Activated CD4-positive, CD25-positive, alpha-beta regulatory T cell treated with anti-CD3 and anti-CD28 coated beads, Interleukin-2, amount 50 U/mL, for 72 hours (primary cell): ENCODE measurements around the gene SALL4.
"Not testable (repeated sequence)": the region's sequence is repeated elsewhere in the genome, so short reads cannot be mapped to it uniquely, and the experiment has no call there.

Experiments
- DNase-seq: peaks from one replicate; pipeline ENCODE4 v3.0.0; 2021

SALL4 gene

DNA sequence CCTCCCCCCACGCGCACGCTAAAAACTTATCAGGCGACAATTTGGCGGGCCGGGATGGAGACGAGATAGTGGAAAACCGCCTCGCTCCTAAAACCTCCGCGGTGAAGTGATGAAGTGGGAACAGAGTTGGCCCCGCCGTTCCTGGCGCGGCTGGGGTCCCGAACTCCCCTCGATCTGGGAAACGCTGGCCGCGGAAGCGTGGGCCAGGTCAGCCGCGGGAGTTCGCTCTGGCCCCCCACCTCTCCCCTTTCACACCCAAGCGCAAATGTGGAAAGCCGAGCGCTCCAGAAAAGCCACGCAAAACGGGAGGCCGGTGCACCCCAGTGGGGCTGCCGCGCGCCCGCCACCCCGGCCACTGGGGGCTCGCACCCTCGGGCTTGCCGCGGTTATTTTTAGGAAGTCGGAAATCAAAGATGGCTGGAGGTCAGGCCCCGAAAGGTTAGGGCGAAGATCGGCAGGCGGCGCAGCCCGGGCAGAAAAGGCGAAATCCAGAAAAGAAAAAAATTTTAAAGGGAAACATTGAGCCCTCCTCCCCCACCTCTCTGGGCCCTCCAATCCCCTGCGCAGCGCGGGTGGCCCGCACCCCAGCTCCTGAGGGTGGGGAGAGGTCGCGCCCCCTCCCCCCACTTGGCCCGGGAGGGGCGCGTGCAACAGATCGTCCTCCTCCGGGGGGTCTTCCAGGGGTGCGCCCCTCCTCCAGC, 1.0 kb downstream of the SALL4 start:
- no peak for DNase-seq

DNA sequence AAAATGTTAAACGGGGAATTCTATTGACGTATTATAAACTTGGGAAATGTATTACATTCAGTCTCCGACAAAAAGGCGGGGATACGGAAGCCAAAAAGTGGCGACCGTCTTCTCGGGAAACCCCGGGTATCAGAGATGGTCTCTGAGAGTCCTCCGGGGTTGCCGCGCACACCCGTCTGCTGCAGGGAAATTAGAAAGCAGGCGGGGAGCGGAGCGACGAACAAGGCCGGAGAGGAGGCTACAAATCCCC, 1.5 kb downstream of the SALL4 start:
- DNase-seq: no peak

DNA sequence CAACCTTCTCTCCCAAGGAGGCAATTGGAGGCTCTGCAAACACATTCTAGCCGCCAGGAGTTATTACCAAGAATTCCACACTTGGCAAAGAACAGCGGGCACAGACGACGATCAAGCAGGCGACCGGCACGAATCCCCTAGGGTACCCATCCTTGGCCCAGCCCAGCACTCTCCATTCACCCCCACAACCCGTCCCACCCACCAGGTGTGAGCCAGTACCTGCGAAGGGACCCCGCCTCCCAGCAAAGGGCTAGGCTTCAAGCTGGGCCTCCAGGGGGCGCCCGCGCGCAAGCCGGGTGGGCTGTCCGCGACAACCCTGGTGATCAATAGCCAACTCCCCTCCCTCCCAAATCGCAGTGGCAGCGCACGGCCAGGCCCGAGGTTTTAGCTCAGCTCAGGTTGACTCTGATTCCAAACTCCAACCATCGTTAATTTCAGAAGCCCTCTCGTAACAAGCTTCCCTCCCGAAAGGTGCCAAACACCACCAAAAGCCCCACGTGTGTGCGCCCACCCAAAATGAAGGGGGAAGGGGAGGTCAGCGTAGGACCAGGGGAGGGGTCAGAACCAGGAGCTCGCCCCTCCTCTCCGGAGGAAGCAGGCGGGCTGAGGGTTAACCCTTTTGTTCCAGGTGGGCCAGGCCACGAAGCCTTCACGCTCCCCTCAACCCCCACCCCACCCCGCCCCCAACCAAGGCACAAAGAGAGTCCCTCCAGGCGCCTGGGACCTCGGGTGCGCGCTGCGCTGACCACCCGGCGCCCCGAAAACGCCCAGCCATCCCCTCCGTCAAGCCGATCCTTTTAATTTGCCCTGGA, 2.1 kb downstream of the SALL4 start:
- peak; percentile 62 for DNase-seq

DNA sequence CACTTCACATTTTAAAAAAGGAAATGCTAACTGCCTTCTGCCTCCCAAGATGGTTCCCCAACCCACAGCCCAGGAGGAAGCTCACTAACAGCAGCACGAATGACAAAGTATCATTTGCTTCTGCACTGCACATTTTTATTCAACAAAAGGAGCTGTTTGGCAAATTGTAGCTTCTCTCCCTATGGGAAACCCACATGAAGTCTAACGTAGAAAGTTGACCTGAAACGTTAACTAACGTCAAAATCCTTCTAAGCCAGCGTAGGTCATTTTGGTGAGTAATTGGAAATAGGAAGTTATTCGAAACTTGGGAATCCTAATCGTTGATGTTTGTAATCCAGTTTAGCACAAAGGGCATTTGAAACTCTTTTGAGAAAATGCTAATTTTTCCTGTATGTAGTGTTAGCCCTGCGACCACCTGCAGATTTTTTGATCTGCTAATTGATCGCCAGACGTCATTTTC, 2.9 kb downstream of the SALL4 start:
- DNase-seq: no peak

DNA sequence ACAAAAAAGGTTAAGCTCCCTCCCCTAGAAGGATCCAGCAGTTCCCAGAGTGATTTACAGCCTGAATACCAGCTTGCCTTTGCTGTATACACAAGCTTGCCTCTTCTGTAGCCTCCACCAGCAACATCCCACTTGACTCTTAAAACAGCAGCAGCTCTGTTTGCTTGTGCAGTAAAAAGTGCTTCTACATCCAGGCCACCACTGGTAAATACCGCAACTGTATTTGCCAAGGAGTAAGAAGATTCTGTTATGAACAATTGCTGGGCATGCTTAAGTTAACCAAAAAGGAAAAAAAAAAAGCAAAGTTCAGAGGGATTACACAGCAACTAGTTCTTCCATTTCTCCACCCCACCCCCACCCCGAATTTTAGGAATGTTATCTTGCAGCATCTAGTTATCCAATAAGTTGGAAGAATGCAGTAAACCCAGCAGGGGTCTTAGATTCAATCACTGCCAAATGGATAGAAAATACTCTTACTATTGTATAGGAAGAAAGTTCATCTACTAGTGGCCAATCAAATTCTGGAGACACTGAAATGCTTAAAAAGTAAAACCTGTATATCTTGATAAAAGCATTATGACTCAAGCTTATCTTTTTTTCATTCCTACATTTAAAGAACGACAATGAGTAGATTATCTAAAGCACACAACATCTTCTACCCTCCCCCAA, 4.8 kb downstream of the SALL4 start:
- no peak for DNase-seq

DNA sequence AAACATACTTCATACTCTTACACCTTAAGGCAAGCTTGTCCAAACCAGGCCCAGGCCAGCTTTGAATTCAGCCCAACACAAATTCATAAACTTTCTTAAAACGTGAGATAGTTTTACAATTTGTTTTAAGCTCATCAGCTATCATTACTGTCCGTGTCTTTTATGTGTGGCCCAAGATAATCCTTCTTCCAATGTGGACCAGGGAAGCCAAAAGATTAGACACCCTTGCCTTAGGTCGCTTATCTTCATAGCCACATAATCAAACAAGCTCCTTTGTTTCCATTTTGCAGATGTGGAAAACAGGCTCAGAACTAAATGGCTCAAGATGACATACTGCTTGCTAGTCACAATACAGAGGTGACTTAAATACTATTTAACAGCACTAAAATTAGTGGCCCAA, 6.0 kb downstream of the SALL4 start:
- DNase-seq: no peak

DNA sequence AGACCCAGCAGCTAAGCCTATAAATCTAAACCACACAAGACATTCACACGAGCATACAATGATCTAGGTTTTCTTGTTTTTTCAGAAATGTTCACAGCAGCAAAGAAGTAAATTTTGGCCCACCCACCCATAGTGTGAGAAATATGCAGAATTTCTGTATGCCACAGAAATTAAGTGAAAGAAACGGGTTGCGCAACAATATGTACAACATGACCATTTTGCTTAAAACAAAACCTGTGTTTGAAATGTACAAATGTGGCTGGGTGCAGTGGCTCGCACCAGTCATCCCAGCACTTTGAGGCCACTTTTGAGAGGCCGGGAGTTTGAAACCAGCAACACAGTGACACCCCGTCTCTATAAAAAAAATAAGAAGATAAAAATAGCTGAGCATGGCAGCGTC, 9.4 kb downstream of the SALL4 start:
- no peak for DNase-seq

DNA sequence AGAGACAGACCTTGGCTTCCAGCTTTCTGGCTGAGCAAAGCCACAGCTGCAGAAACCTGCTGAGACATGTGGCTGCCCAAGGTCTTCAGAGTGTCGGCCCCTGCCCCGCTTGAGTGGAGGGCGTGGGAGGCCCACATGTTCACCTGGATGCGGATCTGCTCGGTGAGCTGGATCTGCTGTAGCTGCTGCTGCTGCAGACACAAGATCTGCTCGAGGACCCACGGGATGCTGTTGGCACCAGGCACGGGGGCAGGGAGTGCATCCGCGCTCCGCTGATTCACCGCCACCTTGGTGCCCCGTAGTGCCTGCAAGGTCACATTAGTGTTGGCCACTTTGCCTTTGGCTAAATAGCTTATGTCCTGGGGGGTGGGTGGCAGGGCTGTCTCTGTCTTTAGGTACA, 10.7 kb downstream of the SALL4 start:
- DNase-seq: no peak

DNA sequence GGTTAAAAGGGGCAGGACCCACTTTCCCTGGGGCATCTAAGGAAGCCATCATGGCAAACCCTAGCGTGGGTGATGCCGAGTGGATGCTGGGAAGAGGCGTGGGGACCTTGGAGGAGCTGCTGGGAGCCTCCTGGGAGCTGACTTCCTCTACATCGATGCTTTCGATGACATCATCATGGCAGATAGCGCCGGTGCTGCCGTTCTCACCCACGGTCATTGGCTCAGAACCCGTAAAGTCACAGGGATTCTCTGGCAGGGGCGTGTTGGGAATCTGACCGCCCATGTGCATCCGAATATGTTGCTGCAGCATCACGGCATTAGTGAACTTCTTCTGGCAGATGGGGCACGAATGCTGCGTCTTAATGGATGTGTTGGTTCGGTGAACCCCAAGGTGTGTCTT, 12.1 kb downstream of the SALL4 start:
- DNase-seq: no peak

DNA sequence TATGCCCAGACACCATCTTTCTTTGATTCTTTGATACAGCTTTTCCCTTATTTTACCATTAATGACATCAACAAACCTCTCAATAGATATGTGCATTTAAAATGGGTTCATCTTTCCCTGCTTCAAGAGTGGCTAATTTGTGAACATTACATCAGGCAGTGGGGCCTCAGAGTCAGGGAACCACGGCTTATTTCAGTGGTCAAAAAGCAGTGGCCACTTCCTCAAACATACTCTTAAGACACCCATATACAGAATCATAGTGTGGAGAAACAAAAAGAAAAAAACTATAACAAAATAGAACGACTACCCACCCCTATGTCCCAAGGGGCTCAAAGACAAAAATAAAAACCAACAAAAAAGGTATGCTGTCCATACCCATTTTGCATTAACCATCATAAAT, 12.9 kb downstream of the SALL4 start:
- no peak for DNase-seq

DNA sequence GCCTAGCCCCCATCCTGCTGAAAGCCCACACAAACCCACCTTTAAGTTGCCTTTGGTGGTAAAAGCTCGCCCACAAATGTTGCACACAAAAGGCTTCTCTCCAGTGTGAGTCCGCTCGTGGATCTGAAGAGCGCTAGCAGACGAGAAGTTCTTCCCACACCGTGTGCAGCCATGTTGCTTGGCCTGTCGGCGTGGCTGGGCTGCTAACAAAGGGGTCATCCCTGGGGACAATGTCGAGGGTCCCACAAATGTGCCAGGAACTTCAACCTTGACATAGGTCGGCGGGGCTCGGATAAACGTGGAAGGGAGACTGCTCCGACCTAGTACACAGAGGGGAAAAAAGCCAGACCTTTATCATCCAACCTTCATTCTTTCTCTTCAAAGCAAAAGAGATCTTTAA, 13.5 kb downstream of the SALL4 start:
- no peak for DNase-seq

DNA sequence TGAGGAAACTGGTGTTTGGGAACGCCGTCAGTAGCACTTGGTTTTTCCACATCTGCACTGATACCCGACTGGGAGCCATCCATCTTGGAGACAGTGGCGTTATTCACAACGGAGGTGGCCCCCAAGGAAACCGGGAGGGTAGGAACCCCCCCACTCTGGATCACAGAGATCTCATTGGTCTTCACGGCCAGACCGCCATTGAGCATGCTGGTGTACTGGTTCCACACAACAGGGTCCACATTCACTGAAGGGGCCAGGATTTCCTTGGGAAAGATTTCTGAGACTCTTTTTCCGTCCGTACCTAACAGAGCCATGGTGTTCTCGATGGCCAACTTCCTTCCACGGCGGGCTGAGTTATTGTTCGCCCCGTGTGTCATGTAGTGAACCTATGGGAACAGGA, 18.0 kb downstream of the SALL4 start:
- no peak for DNase-seq

DNA sequence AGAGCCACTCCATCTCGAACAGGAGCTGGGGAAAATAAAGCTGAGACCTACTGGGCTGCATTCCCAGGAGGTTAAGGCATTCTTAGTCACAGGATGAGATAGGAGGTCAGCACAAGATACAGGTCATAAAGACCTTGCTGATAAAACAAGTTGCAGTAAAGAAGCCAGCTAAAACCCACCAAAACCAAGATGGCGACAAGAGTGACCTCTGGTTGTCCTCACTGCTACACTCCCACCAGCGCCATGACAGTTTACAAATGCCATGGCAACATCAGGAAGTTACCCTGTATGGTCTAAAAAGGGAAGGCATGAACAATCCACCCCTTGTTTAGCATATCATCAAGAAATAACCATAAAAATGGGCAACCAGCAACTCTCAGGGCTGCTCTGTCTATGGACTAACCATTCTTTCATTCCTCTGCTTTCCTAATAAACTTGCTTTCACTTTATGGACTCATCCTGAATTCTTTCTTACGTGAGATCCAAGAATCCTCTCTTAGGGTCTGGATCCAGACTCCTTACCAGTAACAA, 24.0 kb downstream of the SALL4 start:
- DNase-seq: not testable (repeated sequence)

DNA sequence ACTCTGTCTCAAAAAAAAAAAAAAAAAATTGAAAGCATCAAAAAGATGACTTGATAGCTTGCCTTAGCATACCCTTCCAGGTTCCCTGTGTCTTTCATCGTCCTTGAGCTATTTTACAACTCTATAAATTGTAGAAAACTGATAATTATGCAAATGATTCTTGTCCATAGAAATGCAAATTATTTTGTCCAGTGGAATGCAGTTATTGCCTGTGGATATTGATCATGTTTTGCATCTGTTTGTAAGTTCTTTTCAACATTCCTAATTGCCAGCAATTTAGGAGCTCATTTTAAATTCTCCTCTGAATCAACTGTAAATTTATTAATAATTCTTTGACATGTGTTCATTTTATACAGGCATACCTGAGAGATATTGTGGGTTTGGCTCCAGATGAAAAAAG, 27.1 kb downstream of the SALL4 start:
- no peak for DNase-seq

DNA sequence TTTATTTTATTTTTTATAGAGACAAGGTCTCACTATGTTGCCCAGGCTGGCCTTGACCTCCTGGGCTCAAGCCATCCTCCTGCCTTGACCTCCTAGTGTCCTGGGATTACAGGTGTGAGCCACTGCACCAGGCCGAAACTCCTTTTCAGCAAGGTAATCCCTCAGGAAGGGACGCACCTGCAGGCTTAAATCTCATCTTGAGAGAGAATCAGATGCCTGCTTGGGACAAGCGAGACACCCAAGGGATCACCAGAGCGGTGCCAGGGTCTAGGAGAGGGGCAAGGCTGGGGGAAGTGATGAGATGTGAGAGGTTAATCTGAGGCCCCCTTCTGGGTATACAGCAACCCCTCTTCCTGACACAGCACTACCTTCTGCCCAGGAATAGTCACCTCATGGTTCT, 30.1 kb downstream of the SALL4 start:
- no peak for DNase-seq

DNA sequence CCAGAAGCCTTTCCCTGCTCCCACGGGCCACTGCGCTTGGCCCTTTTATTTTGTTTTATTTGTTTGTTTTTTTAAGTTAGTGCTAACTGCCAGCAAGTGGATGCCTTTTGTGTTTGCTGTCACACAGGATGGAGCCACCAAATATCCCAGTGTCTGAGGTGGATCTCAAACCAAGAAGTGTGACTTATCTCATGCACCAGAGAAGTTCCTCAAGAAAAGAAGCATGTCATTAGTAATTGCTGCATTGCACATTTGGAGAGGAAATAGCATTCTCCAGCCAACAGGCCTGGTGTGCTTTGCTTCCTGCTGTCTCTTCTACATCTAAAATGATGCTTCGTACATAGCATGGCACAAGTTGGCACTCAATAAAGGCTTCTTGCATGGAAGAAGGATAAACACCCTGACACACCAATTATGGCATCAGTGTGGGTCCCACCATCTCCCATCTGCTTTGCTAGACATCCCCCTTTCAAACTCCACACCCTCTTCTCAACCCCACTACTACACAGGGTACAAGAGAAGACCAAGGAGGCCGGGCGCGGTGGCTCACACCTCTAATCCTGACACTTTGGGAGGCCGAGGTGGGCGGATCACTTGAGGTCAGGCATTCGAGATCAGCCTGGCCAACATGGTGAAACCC, 32.2 kb downstream of the SALL4 start:
- no peak for DNase-seq

DNA sequence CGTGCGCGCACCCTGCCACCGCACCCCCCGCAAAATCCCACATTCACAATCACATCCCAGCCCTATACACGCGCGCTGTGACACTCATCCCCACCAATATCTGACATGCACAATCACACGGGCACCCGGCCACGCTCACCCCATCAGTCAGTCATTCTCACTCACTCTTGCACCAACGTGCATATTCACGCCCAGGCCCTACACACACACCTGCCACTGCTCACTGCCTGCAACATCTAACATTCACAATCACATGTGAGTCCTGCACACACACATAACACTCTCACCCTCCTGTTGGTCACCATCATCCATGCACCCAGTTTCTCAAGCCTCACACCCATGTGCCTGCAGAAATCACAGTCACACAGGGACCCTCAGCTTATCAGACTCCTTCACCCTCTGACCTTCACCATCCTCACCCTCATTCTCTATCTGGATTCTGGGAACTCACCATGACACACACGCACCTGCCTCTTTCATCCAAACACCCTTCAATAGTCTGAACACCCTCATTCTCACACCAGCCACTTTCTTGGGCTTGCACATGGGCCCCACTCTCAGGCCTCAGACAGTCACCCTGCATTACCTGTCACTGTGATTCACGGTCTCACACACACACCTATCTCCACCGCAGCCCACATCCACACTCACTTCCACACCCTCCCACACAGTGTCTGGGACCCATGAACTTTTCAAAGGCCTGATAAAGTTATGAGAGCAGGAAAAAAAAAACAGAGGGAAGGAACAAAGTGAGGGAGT, 33.4 kb downstream of the SALL4 start:
- DNase-seq: no peak

DNA sequence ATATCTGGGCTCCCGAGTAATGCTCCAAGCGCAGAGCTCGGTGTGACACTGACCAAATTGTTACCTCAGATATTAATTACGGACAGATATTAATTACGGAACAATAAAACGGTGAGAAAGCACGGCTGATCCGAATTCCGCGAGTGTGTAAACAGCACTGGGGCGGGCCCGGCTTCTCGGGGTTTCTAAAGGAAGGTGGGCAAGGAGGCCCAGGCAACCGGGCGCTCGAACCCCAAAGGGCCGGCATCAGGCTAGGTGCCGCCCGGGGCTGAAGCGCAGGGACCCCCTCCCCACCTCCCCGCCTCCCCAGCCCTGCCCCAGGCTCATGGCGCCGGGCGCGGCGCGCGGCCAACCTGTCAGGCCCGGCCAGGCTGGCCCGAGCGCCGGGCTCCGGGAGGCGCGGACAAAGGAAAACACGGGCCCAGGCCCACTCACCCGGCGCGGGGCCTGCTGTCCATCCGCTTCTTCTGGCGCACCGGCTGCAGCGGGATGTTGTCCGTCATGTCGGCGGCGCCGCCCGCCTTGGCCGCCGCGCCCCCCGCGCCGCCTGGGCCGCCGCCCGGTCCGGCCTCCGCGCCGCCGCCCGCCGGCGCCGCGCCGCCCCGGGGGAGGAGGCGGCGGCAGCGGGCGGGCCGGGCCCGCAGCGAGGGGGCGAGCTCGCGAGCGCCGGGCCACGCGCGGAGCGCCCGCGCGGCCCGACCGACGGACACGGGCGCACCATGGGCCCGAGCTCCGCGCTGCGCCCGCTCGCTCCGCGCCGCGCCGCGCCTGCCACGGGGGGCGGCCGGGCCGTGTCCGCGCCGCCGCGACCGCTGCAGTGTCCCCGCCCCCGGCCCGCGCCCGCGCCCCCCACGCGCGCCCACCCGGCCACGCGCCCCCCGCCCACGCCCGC, 34.2 kb downstream of the SALL4 start, which contains the start of gene ATP9A:
Gene ATP9A (minus strand): TSS at position 524 of the 892 bp plus-strand sequence. CDS start 21 bp downstream, at position 503.
- no peak for DNase-seq

DNA sequence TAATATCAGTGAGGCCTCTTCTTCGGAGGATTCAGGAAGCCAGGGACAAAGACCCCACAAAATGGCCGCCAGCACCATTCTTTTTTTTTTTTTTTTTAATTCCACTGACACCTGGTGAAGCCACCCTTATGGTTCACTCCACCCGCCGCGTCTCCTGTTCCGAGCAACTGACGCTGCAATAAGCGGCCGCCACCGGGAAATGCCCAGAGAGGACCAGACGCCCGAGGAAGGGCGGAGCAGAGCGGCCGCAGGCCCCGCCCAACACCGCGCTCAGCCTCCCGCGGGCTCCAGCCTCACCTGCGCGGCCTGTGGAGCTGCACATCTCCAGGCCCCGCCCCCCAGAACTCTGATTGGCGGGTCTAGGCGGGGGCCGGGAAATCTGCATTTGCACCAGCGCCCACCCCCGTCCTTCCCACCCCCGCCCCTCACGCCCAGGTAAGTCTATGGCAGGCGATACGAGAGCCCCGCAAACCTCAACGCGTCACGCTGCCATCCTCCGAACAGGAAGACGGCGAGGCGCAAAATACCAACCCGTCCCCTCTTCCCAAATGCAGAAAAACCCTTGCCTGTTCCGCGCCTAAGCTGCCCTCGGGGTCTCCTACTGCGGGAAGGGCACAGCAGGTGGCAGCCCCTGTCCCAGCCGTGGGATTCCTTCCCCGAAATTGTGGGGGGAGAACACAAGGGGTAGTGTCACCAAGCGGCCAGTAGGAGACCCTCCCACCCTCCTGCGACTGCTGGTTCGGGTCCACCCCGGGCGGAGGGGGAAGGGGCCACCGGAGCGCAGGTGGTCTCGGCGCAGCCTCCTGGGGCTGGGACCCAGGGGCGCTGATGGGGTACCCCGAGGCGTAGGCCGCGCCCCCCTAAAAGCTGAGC, 35.1 kb downstream of the SALL4 start:
- DNase-seq: peak; percentile 34

DNA sequence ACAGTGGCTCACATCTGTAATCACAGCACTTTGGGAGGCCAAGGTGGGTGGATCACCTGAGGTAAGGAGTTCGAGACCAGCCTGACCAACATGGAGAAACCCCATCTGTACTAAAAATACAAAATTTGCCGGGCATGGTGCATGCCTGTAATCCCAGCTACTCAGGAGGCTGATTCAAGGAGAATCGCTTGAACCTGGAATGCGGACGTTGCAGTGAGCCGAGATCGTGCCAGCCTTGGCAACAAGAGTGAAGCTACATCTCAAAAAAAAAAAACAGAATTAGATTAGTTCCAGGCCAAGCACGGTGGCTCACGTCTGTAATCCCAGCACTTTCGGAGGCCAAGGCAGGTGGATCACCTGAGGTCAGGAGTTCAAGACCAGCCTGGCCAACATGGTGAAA, 36.9 kb downstream of the SALL4 start:
- DNase-seq: not testable (repeated sequence)
